ENCODE results near the gene TTC34.

- no peak for TF ChIP-seq ELF1 (IDR thresholded peaks at IDR 0.05)
- TF ChIP-seq IRF3 (IDR thresholded peaks at IDR 0.05; ENCODE audit: low read depth, low read length): no peak
- no peak for TF ChIP-seq NRF1 (IDR thresholded peaks at IDR 0.05; ENCODE audit: low read depth, low read length)
- no peak for TF ChIP-seq REST (IDR thresholded peaks at IDR 0.05; ENCODE audit: low read depth, low read length)
- no peak for TF ChIP-seq POLR2AphosphoS5 (IDR thresholded peaks at IDR 0.05; ENCODE audit: low read depth, low read length)
- TF ChIP-seq CTCF (IDR thresholded peaks at IDR 0.05): no peak
- no peak for TF ChIP-seq CHD2 (IDR thresholded peaks at IDR 0.05; ENCODE audit: low read length, partially characterized antibody)
- no peak for TF ChIP-seq EZH2phosphoT487 (IDR thresholded peaks at IDR 0.05; ENCODE audit: borderline replicate concordance, low read depth)
- TF ChIP-seq ZBTB33 (IDR thresholded peaks at IDR 0.05; ENCODE audit: borderline replicate concordance, low read depth): no peak
- no peak for TF ChIP-seq RAD21 (IDR thresholded peaks at IDR 0.05; ENCODE audit: low read length)
- TF ChIP-seq EP300 (IDR thresholded peaks at IDR 0.05; ENCODE audit: borderline replicate concordance in 1 of 2, low read depth in 1 of 2, low read length in 1 of 2): no peak
- no peak for TF ChIP-seq GATA2 (CRISPR knock-in tag; IDR thresholded peaks at IDR 0.05)
- no peak for TF ChIP-seq NFIC (IDR thresholded peaks at IDR 0.05; ENCODE audit: borderline replicate concordance)
- no peak for TF ChIP-seq GABPA (IDR thresholded peaks at IDR 0.05; ENCODE audit: low read depth)
Observed at GRCh38 chr1:2633366-2633935, 168.0 kb downstream of the TTC34 start.
